Measurements from ENCODE around the gene AGMO.

AGMO gene

GRCh38 chr7:15389073-15389472, 172.7 kb downstream of the AGMO start:
- DNase-seq: no peak

GRCh38 chr7:15378494-15379145, 183.2 kb downstream of the AGMO start:
- DNase-seq: no peak

- DNase-seq: no peak
These were observed 185.2 kb downstream of the AGMO start for GRCh38 chr7:15376600-15376999.

- DNase-seq: no peak
These were observed 191.4 kb downstream of the AGMO start for GRCh38 chr7:15370441-15370840.

- DNase-seq: no peak
These were observed 193.2 kb downstream of the AGMO start for GRCh38 chr7:15368653-15369052.

GRCh38 chr7:15367897-15368296, 193.9 kb downstream of the AGMO start:
- DNase-seq: no peak

GRCh38 chr7:15358112-15358511, 203.7 kb downstream of the AGMO start:
- DNase-seq: no peak

- DNase-seq: no peak
These were observed 209.2 kb downstream of the AGMO start for GRCh38 chr7:15352421-15353206.

GRCh38 chr7:15345216-15345615, 216.6 kb downstream of the AGMO start:
- peak; percentile 58 for DNase-seq

- no peak for DNase-seq
These were observed 220.0 kb downstream of the AGMO start for GRCh38 chr7:15341817-15342216.

GRCh38 chr7:15336146-15336545, 225.7 kb downstream of the AGMO start:
- no peak for DNase-seq

- DNase-seq: no peak
These were observed 226.4 kb downstream of the AGMO start for GRCh38 chr7:15335390-15335789.

- no peak for DNase-seq
These were observed 227.1 kb downstream of the AGMO start for GRCh38 chr7:15334536-15335263.

- DNase-seq: no peak
These were observed 228.9 kb downstream of the AGMO start for GRCh38 chr7:15332956-15333355.

GRCh38 chr7:15330943-15331342, 230.9 kb downstream of the AGMO start:
- no peak for DNase-seq

GRCh38 chr7:15327001-15327400, 234.8 kb downstream of the AGMO start:
- DNase-seq: no peak

- DNase-seq: no peak
These were observed 235.7 kb downstream of the AGMO start for GRCh38 chr7:15326044-15326644.

GRCh38 chr7:15323550-15323949, 238.3 kb downstream of the AGMO start:
- no peak for DNase-seq

- no peak for DNase-seq
These were observed 244.6 kb downstream of the AGMO start for GRCh38 chr7:15317215-15317614.

GRCh38 chr7:15315678-15316077, 246.1 kb downstream of the AGMO start:
- no peak for DNase-seq

GRCh38 chr7:15314922-15315321, 246.9 kb downstream of the AGMO start:
- no peak for DNase-seq

GRCh38 chr7:15313361-15313760, 248.5 kb downstream of the AGMO start:
- DNase-seq: peak; percentile 83

- DNase-seq: no peak
These were observed 251.9 kb downstream of the AGMO start for GRCh38 chr7:15309872-15310271.

GRCh38 chr7:15308821-15309220, 253.0 kb downstream of the AGMO start:
- no peak for DNase-seq
